NCI-H345 treated with DMSO at 0.1 percent for 48 hours (cell line): Measurements from ENCODE around the gene AZGP1.
"Not testable (repeated sequence)": the region's sequence is repeated elsewhere in the genome, so short reads cannot be mapped to it uniquely, and the experiment has no call there.

Source experiments
- DNase-seq: peaks from one replicate; lab custom pipeline; 2025; ENCODE audit not compliant: unreplicated experiment; lab: John Stamatoyannopoulos, UW

The AZGP1 gene

GRCh38 chr7:99975782-99976521, at the start of gene AZGP1:
TSS of gene AZGP1 (minus strand) at chr7:99976031. CDS start at chr7:99976020, 11 bp downstream.
- DNase-seq = no peak

DNA sequence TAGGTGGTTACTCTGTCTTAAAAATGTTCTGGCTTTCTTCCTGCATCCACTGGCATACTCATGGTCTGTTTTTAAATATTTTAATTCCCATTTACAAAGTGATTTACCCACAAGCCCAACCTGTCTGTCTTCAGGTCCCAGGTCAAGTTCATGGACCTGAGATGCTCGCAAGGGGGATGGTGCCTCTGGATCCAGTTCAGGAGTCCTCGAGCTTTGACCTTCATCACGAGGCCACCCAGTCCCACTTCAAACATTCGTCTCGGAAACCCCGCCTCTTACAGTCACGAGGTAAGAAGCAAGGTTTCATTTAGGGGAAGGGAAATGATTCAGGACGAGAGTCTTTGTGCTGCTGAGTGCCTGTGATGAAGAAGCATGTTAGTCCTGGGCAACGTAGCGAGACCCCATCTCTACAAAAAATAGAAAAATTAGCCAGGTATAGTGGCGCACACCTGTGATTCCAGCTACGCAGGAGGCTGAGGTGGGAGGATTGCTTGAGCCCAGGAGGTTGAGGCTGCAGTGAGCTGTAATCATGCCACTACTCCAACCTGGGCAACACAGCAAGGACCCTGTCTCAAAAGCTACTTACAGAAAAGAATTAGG, 48.3 kb upstream of the AZGP1 start:
- DNase-seq = no peak

- no peak for DNase-seq
Measured at GRCh38 chr7:100023526-100023925, 47.7 kb upstream of the AZGP1 start.

DNA sequence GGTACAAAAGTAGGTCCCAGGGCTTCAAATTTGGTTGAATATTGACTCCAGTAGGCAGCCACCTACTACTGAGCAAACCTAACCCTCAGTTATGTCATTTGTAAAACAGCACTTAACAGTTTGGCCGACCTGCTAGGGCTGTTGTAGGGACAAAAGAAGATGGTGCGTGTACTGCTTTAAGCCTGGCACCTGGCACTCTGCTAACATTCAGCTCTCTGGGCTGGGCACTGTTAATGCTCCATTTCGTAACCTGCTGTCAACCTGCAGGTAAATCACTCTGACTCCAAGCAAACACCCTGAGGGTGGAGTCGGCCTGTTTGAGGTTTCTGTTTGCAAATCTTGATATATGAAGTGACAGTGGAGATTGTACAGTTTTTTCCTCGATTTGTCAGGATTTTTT, 46.8 kb upstream of the AZGP1 start:
- DNase-seq = no peak

DNA sequence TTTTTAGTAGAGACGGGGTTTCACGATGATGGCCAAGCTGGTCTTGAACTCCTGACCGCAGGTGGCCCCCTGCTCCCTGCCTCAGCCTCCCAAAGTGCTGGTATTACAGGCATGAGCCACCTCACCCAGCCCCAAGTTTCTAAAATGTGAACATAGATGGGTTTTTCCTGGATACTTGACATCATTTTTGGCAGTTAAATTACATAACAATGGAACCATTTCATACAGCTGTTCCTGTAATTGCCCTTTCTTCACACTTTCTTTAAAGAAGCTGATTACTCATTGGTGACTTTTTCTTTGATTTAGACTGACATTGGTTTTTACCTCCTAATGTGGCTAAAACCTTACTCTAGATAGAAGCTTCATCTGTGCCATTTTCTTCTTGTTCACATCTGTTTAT, 45.5 kb upstream of the AZGP1 start:
- no peak for DNase-seq

DNA sequence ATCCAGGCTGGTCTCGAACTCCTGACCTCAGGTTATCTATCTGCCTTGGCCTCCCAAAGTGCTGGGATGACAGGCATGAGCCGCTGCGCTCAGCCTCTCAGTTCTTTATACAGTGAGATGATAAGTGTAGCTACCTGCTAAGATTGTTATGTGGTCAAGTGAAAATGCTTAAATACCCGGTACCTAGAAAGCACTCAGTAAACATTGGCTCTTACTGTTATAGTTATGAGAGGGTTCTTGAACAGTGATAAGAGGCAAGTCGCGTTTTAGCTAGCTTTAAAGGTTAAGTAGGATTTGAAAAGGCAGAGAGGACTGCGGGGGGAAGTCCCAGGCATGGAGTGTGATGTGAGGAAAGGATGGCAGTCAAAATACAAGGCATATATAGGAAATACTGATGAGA, 44.1 kb upstream of the AZGP1 start:
- DNase-seq = no peak

DNA sequence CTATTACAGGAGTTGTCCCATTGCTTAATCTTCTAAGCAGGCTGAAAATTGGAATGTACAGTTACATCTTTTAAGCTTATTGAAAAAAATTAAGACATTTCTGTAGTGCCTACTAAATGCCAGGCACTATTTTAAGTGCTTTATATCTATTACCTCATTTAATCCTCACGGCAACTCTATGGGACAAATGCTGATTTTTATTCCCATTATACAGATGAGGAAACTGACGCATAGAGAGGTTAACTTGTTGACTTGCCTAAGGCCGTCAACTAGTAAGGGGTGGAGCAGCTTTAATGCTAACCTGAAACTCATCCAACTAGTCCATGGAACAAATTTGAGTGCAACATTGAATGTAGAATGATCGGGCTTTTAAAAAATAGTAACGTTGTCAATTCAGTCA, 42.0 kb upstream of the AZGP1 start:
- no peak for DNase-seq

- no peak for DNase-seq
Measured at GRCh38 chr7:100017300-100017699, 41.5 kb upstream of the AZGP1 start.

DNA sequence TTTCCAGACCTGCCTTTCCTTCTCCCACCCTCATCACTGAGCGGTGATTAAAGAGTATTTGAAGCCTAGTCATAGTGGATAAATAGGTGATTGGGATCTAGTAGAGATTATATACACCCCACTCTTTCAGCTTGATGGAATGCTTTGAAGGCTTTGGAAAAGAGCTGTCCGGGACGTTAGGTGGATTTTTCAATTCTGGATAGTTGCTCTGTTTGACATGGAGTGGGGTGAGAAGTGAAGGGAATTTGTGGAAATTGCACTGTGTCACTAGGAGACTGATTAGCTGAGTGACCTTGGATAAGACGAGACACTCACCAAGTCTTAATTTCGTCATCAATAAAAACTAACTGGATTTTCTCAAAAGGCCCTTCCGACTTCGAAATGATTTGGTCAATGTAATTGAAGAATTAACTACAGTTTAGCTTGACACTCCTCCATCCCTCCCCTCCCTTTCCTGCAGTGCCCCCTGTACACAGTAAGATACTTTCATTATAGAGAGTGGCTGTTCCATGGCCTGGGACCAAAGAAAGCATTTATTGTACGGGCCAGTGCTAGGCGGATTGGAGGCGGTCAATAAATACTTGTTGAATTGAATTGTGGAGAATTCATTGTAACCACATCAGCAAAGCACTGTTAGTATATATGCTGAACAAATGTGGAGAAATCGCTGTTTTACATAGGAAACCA, 40.5 kb upstream of the AZGP1 start:
- DNase-seq = no peak

DNA sequence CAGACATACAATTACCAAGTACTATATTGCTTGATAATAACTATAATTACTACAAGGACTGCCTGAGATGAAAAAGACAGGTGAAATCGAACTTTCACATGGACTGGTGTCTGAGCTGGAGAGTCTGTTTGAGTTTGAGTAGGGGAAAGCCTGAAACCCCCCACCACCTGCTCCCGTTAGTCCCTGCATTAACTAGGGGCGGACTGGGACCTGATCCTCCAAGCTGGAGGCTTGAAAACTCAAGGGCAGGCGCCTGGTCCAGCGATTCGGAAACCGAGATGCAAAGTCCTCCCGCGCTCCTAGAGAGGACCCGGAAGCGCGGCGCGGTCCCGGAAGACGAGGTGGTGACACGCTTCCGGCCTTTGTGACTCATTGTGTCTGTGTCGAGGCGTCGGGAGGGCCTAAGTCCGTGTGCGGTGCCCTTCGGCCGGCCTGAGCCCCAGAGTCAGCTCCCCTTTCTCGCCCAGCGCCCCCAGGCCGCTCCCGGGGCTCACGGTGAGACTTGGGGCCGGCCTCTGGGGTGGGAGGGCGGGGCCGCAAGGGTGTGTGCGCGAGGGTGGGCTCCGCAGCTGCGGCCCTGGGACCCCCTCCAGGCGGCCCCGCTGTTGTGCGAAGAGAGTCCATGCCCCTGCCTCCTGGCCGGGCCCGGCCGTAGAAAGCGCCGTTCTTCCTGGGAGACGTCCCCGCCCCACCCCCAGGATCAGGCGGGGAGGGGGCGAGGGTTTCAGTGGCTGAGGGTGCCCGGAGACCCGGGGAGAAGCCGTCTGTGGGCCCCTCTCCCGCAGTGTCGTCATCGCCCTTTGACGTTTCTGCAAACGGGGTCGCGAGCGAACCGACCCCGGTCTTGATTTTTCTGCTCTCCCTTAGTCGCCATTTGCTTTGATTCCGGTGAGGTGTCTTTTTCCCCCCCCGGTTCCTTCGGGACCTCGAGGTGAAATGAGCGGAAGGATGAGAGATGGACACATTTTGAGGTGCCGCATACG, 39.7 kb upstream of the AZGP1 start, which contains the start of gene ZKSCAN1:
Gene ZKSCAN1 (plus strand): TSS at position 365 of the 983 bp plus-strand sequence. CDS start 7,911 bp downstream, outside the sequence.
- DNase-seq = peak; percentile 84

DNA sequence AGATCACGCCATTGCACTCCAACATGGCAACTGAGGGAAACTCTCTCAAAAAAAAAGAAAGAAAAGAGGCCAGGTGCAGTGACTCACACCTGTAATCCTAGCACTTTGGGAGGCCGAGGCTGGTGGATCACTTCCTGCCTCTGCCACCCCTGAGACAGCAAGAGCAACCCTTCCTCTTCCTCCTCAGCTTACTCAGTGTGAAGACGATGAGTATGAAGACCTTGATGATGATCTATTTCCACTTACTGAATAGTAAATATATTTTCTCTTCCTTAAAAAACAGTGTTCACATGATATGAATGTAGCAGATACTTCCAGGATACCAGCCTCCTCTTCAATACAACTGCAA, 37.5 kb upstream of the AZGP1 start:
- no peak for DNase-seq

DNA sequence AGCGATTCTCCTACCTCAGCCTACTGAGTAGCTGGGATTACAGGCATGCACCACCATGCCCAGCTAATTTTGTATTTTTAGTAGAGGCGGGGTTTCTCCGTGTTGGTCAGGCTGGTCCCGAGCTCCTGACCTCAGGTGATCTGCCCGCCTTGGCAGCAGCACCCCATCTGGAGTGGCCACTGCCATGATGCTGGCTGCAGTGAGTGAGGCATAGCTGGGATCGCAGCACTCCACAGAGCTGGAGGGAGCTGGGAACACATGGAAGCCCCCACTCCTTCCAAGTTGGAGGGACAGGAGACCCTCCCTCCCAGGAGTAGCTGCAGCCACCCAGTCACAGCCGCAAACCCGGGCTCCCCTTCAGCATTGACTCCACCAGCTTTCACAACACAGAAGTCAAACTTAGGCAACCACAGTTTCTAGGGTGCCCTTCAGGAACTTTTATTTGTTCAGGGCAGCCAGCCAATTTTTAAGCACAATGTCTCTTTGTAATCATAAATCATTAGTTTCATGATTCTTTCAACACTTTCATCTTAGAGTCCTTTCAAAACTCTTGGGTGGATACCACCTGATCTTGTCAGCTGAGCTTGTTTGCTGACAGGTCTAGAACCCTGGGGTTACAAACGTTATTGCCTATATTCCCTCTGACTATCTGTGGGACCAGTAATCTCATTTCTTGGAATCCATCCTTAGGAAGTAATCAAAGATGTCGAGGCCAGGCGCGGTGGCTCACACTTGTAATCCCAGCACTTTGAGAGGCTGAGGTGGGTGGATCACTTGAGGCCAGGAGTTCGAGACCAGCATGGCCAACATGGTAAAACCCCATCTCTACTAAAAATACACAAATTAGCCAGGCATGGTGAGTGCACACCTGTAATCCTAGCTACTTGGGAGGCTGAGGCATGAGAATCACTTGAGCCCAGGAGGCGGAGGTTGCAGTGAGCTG, 36.8 kb upstream of the AZGP1 start:
- not testable (repeated sequence) for DNase-seq

DNA sequence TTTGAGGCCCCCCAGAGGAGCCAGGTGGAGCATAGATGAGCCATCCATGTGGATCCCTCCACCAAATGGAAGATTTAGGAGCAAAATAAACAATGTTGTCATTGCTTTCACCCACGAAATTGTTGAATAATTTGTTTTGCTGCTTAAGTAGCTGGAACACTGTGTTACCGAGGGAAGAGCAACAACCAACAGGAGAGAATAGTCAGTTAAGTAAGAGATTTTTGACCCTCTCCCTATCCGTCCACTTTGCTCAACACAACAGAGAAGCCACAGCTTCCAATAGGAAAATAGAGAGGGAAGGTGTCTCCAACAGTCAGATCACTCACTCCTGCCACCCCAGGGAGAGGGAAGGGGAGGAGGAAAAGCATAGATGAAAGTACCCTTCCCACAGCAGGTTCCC, 35.7 kb upstream of the AZGP1 start:
- DNase-seq = no peak

DNA sequence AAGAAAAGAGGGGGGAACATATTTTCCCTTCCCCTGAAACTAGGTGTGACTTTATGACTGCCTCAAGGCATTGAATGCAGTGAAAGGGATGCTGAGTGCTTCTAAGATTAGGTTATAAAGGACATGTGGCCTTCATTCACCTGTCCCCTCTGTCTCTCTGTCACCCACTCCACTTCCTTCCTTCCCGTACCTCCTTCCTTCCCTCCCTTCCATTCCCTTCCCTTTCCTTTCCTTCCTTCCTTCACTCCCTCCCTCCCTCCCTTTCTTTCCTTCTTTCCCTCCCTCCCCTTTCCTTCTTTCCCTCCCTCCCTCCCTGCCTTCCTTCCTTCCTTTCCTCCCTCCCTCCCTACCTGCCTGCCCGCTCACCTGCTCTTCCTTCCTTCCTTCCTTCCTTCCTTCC, 35.1 kb upstream of the AZGP1 start:
- DNase-seq = no peak

- DNase-seq = not testable (repeated sequence)
Measured at GRCh38 chr7:100009952-100010351, 34.1 kb upstream of the AZGP1 start.

DNA sequence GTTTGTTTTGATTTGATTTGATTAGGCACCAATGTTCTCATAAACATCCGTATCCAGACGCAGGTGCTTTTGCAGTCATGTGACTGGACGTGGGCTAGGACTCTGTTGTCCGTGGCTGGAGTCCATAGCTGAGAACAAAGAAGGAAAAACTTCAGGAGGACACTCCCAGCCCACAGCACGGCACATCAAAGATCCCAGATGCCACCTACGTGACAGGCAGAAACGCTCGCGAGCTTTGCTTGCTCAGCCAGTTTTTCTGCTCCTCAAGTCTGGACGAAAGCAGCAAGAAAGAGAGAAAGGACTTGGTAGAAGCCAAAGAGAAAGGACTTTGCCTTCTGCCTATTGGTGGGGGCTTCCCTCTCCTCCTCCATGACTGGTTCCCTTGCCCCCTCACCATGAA, 32.7 kb upstream of the AZGP1 start:
- no peak for DNase-seq

GRCh38 chr7:100007887-100008286, 32.1 kb upstream of the AZGP1 start:
- DNase-seq = no peak

DNA sequence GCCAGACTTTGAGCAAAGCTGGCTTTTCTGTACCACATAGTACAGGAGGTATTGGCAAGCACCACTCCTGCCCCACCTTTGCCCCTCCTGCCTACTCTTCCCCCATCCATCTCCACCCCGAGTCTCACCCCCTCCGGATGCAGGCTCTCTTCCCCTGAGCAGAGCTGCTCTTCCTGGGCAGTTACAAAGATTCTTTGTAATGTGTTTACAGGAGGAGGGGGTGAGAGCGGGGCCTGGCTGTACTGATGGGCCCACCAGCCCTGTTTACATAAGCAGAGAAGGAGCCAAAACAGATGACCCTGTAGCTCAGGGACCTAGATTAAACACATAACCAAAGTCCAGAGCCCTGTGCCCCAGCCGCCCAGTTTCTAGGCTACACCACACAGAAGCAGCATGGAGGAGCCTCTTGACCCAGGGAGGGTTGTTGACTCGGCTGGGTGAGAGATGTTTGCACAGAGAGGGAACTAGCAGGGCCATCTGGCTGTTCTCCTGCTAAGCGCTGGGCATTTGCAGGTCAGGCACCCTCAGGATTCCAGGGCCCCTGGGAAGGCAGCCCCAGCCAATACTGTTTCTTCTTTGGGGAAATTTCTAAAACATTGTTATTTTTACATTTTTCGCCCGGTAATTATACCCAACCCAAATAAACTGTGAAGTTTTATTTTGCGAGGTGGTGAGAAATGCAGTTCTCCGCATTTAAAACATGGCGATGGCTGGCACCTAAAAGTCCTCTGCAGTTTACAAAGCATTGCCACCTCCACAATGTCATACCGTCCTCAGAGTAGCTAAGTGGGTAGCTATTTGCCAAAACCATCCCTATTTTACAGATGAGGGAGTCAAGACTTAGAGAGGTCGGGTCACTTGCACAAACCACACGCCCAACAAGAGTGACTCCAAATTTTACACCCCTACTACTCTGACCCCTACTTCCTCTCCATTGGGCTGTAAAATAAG, 28.2 kb upstream of the AZGP1 start:
- DNase-seq = no peak

- DNase-seq = no peak
Measured at GRCh38 chr7:100000239-100000638, 24.4 kb upstream of the AZGP1 start.
